Measurements from ENCODE around the gene VWA3B. TPM values are rescaled to one million over a fixed set of nuclear protein-coding genes. Genes with fewer than 3 reads are reported as not detected.
"Not testable (repeated sequence)": the region's sequence is repeated elsewhere in the genome, so short reads cannot be mapped to it uniquely, and the experiment has no call there.

The VWA3B gene
- total RNA-seq, 2 experiments from 2014 or later, result not detected

DNA sequence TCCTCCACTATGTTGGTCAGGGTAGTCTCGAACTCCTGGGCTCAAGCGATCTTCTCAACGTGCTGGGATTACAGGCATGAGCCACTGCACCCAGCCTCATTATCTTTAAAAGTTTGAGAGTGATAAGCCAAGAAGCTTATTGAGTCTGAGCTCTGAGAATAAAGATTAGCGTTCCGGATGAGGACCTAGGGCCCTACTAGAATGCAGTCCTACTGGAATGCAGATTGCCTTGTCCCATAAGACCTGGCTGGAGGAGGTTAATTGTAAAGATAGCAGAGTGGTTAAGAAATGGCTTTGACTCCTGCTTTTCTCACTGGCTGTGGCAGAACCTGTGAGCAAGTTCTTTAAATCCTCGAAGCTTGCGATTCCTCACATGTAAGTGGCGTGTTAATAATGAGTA lies 4.0 kb downstream of the VWA3B start:
- peaks cover 26% of the 10 kb centered on the region for H3K27me3 Mint-ChIP-seq
- ChIA-PET CTCF (interaction anchor here (0.6 kb wide), 1 partner anchor 121 kb away, joined by 4 read pairs; no protein-coding TSS in a partner anchor), POLR2A (no interaction called here)
- no peak overlapping the region for H3K27ac Mint-ChIP-seq
- peaks cover 13% of the 10 kb centered on the region for H3K9me3 Mint-ChIP-seq
- H3K4me3 Mint-ChIP-seq, result no peak overlapping the region
- DNase-seq, result no peak
- H3K4me1 Mint-ChIP-seq (ENCODE audit: low read depth), result peaks cover 15% of the 10 kb centered on the region
- peaks cover 2% of the 10 kb centered on the region for H3K36me3 Mint-ChIP-seq
- intact Hi-C loops (cut with micrococcal nuclease), result no loop called here

DNA sequence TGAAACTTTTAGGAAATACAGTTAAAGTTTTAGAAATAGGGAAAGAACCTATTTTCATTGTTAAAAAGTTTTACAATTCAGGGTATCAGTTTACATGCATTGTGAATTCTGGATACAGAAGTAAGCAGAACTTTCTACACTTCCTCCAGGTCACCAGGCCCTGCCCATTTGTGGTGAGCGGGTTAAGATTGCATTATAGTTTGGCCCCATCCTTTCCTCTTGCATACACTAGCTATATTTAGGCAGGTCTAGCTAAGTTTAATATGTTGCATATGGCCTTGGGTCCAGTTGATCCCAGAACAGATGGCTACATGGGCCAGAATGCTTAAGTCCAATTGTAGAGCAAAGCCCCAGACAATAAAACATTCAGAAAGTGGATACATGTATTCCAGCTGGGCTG lies 4.8 kb downstream of the VWA3B start:
- no peak for DNase-seq
- Mint-ChIP-seq H3K9me3 (peaks cover 18% of the 10 kb centered on the region), H3K27ac (no peak overlapping the region), H3K27me3 (peaks cover 20% of the 10 kb centered on the region), H3K36me3 (peaks cover 2% of the 10 kb centered on the region), H3K4me1 (ENCODE audit: low read depth) (peaks cover 10% of the 10 kb centered on the region), H3K4me3 (no peak overlapping the region)
- intact Hi-C loops (cut with micrococcal nuclease), result no loop called here
- POLR2A ChIA-PET, result interaction anchor here (0.9 kb wide), 1 partner anchor 246 kb away, joined by 3 read pairs; no protein-coding TSS in a partner anchor
- CTCF ChIA-PET, result no interaction called here

DNA sequence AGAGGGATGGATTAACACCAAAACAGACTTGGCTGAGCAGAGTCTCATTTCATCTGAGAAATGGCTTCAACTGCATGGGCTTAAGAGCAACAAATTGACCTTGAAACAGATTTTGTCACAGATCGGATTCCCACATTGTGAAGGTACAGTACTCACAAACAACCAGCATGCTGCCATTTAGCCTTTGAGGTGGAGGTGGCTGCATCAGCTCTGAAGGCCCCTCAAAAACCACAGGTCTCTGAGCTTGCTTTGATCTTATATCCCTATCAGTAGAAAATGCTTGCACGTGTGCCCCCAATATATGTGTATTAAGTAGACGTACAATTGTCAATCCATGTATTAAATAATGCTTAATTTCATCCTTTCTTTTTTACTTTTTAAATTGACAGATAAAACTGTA lies 6.2 kb downstream of the VWA3B start:
- H3K4me3 Mint-ChIP-seq, result no peak overlapping the region
- peaks cover 23% of the 10 kb centered on the region for H3K9me3 Mint-ChIP-seq
- POLR2A ChIA-PET, result no interaction called here
- CTCF ChIA-PET, result no interaction called here
- intact Hi-C loops (cut with micrococcal nuclease), result no loop called here
- peaks cover 10% of the 10 kb centered on the region for H3K27me3 Mint-ChIP-seq
- H3K4me1 Mint-ChIP-seq (ENCODE audit: low read depth), result no peaks in the 10 kb centered on the region
- H3K36me3 Mint-ChIP-seq, result peaks cover 2% of the 10 kb centered on the region
- DNase-seq, result no peak
- no peak overlapping the region for H3K27ac Mint-ChIP-seq

DNA sequence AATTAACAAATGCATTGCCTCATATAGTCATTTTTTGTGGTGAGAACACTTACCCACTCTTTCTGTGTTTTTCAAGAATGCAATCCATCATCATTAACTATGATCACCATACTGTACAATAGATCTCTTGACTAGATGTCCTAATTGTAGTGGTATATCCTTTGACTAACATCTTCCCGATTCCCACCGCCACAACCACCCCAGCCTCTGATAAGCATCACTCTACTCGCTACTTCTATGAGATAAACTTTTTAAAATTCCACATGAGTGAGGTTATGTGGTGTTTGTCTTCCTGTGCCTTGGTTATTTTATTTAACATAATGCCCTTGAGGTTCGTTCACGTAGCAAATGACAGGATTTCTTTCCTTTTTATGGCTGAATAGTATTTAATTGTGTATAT lies 6.6 kb downstream of the VWA3B start:
- POLR2A ChIA-PET, result no interaction called here
- no peak for DNase-seq
- no peak overlapping the region for H3K27ac Mint-ChIP-seq
- H3K4me1 Mint-ChIP-seq (ENCODE audit: low read depth), result no peaks in the 10 kb centered on the region
- CTCF ChIA-PET, result no interaction called here
- H3K27me3 Mint-ChIP-seq, result peaks cover 7% of the 10 kb centered on the region
- H3K4me3 Mint-ChIP-seq, result no peak overlapping the region
- intact Hi-C loops (cut with micrococcal nuclease), result no loop called here
- peaks cover 23% of the 10 kb centered on the region for H3K9me3 Mint-ChIP-seq
- H3K36me3 Mint-ChIP-seq, result peaks cover 2% of the 10 kb centered on the region

DNA sequence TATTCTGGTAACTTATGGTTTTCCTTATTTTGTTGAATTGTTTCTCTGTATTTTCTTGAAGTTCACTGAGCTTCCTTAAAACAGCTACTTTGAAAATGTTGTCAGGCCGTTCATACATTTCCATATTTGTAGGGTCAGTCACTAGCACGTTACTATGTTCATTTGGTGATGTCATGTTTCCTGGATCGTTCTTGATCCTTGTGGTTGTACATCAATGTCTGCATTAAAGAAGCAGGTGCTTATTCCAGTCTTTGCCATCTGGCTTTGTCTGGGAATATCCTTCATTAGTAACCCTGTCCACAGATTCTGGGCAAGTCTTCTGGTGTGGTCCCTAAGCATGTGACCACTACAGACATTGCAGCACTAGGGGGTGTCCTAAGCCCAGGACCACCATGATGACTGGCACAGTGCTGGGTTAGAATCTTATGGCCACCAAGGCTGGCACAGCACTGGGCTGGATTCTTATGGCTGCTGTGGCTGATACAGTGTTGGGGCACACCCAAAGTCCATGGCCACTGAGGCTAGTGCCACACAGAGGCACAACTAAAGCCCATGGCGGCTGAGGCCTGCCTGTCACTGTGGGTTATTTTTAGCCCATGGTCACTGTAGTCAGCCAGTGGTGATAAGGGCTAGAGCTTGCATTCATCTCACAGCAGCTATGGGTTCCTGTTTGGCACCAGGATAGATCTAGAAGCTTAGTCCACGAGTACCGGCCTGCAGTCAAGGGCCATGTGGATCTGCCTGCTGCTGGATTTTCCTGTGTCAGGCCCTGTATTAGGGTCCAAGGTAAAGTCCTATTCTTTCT lies 13.2 kb downstream of the VWA3B start:
- Mint-ChIP-seq H3K4me1 (ENCODE audit: low read depth) (no peaks in the 10 kb centered on the region), H3K27ac (no peak overlapping the region), H3K36me3 (peaks cover 4% of the 10 kb centered on the region), H3K4me3 (no peak overlapping the region), H3K27me3 (peaks cover 5% of the 10 kb centered on the region), H3K9me3 (peaks cover 31% of the 10 kb centered on the region)
- intact Hi-C loops (cut with micrococcal nuclease), result no loop called here
- ChIA-PET POLR2A (no interaction called here), CTCF (no interaction called here)
- DNase-seq, result no peak

DNA sequence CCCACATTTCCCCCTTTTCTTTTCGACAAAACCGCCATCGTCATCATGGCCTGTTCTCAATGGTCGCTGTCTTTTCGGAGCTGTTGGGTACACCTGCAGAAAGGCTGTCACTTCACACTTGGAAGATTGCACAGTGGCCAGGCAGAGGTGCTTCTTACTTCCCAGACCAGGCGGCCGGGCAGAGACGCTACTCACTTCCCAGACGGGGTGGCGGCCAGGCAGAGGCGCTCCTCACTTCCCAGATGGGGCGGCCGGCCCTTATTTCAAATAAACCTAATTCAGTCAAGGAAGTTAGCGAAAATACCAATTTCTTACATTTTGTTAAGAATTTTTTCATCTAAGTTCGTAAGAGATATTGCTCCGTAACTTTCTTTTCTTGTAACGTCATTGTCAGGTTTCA lies 15.3 kb downstream of the VWA3B start:
- H3K27ac Mint-ChIP-seq; intact Hi-C loops (cut with micrococcal nuclease); POLR2A ChIA-PET; H3K4me3 Mint-ChIP-seq; H3K36me3 Mint-ChIP-seq; H3K27me3 Mint-ChIP-seq; DNase-seq; CTCF ChIA-PET; H3K4me1 Mint-ChIP-seq (ENCODE audit: low read depth): not testable (repeated sequence)
- peaks cover 19% of the 10 kb centered on the region for H3K9me3 Mint-ChIP-seq

DNA sequence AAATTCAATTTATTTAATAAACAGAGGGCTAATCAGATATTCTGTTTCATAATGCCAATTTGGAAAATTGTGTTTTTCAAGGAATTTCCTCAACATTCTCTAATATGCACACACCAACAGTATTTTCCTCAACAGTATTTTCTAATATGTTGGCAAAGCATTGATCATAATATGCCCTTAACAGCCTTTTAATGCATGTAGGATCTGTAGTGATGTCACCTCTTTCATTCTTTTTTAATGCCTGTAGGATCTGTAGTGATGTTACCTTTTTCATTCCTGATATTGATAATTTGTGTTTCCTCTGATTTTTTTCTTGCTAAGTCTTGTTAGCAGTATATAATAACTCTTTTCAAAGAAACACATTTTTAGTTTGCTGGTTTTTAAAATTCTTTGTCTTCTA lies 15.9 kb downstream of the VWA3B start:
- Mint-ChIP-seq H3K36me3 (peaks cover 2% of the 10 kb centered on the region), H3K9me3 (peaks cover 15% of the 10 kb centered on the region), H3K4me3 (no peak overlapping the region), H3K4me1 (ENCODE audit: low read depth) (no peaks in the 10 kb centered on the region), H3K27me3 (peaks cover 5% of the 10 kb centered on the region), H3K27ac (no peak overlapping the region)
- intact Hi-C loops (cut with micrococcal nuclease), result no loop called here
- DNase-seq, result no peak
- POLR2A ChIA-PET, result no interaction called here
- CTCF ChIA-PET, result no interaction called here

DNA sequence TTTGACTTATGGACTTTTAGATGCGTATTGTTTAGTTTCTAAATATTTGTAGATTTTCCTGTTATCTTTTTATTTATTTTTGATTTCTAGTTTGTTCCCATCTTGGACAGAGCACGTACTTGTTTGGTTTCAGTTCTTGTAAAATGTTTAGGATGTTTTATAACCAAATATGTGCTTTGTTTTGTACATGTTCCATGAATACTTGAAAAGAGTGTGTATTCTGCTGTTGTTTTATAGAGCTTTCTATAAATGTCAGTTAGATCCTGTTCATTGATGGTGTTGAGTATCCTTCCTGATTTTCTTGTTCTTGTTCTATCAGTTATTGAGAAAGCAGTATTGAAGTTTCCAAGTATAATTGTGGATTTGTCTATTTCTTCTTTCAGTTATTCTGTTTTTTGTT lies 21.1 kb downstream of the VWA3B start:
- POLR2A ChIA-PET, result no interaction called here
- Mint-ChIP-seq H3K4me1 (ENCODE audit: low read depth) (no peaks in the 10 kb centered on the region), H3K4me3 (no peak overlapping the region), H3K9me3 (peaks cover 21% of the 10 kb centered on the region), H3K36me3 (no peaks in the 10 kb centered on the region), H3K27ac (no peak overlapping the region), H3K27me3 (peaks cover 21% of the 10 kb centered on the region)
- CTCF ChIA-PET, result no interaction called here
- no peak for DNase-seq
- intact Hi-C loops (cut with micrococcal nuclease), result no loop called here

DNA sequence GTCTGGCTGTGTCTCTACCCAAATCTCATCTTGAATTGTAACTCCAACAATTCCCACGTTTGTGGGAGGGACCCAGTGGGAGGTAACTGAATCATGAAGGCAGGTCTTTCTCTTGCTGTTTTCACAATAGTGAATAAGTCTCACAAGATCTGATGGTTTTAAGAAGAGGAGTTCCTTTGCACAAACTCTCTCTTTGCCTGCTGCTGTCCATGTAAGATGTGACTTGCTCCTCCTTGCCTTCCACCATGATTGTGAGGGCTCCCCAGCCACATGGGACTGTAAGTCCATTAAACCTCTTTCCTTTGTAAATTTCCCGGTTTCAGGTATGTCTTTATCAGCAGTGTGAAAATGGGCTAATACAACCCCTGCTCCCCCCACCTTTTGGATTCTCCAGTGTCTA lies 23.8 kb downstream of the VWA3B start:
- Mint-ChIP-seq H3K4me3 (no peak overlapping the region), H3K36me3 (no peaks in the 10 kb centered on the region), H3K27me3 (peaks cover 30% of the 10 kb centered on the region), H3K9me3 (peaks cover 27% of the 10 kb centered on the region), H3K27ac (no peak overlapping the region), H3K4me1 (ENCODE audit: low read depth) (no peaks in the 10 kb centered on the region)
- intact Hi-C loops (cut with micrococcal nuclease), result no loop called here
- CTCF ChIA-PET, result no interaction called here
- DNase-seq, result no peak
- POLR2A ChIA-PET, result no interaction called here

DNA sequence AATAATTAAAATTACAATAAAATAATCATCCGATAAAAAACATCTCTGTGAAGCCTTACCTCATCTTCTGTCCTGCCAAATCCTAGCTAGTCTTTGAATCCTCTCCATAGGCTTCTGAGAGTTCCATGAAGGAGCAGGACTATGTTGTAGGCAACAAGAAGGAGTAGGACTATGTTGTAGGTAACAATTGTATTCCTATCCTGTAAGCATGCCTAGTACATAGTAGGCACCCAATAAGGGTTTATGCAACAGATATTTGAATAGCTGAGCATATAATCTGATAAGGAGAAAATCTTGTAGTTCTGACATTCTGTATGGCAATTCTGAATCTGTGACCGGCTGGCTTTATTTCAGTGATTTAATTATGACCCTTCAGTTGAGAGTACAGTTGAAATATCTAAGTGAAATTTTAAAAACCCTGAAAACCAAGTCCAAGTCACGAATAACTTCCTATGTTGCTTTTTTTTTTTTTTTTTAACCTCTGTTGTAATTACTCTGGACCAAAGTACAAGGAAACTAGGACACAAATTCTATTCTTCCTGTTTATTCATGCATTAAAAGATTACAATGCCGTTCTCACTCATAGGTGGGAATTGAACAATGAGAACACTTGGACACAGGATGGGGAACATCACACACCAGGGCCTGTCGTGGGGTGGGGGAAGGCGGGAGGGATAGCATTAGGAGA lies 27.8 kb downstream of the VWA3B start:
- peaks cover 27% of the 10 kb centered on the region for H3K9me3 Mint-ChIP-seq
- no peaks in the 10 kb centered on the region for H3K36me3 Mint-ChIP-seq
- intact Hi-C loops (cut with micrococcal nuclease), result no loop called here
- H3K27ac Mint-ChIP-seq, result no peak overlapping the region
- DNase-seq, result no peak
- no peak overlapping the region for H3K4me3 Mint-ChIP-seq
- ChIA-PET CTCF (no interaction called here), POLR2A (no interaction called here)
- no peaks in the 10 kb centered on the region for H3K4me1 Mint-ChIP-seq (ENCODE audit: low read depth)
- H3K27me3 Mint-ChIP-seq, result peaks cover 31% of the 10 kb centered on the region

DNA sequence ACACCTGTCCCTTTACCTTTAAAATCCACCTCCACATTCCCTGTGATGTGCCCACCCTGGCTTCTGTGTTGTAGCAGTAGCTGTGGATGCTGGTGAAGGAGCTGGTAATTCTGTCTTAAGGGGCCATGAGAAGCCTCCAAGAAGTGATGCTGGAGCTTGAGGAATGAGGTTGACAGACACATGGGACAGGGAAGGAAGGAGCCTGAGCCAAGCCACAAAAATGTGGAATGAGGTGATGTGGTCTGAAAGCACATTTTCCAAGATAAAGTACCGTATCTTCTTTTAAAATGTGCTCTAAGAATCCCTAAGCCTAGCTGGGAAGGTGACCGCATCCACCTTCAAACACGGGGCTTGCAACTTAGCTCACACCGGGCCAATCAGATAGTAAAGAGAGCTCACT lies 31.2 kb downstream of the VWA3B start:
- H3K4me1 Mint-ChIP-seq (ENCODE audit: low read depth), result peaks cover 2% of the 10 kb centered on the region
- ChIA-PET CTCF (no interaction called here), POLR2A (no interaction called here)
- no peaks in the 10 kb centered on the region for H3K36me3 Mint-ChIP-seq
- H3K9me3 Mint-ChIP-seq, result peaks cover 9% of the 10 kb centered on the region
- H3K27me3 Mint-ChIP-seq, result peaks cover 12% of the 10 kb centered on the region
- DNase-seq, result no peak
- H3K4me3 Mint-ChIP-seq, result no peak overlapping the region
- H3K27ac Mint-ChIP-seq, result no peak overlapping the region
- intact Hi-C loops (cut with micrococcal nuclease), result no loop called here

DNA sequence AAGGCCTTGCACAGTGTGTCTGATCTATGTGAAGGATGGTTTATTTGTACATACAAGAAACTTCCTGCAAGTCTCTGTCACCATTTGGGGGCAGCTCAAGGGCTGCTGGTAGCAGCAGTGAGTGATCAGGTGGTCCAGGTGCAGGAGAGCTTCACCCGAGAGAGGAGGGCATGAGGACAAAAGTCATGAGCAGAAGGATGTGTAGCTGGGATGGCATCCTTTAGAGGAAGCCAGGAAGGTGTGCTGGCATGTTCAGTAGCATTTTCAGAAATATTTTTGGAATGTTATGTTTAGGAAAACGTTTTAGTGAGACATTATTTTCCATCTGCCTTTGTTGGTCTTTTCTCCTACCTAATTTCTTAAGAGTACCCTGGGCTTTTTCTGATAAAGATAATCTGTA lies 31.9 kb downstream of the VWA3B start:
- peaks cover 9% of the 10 kb centered on the region for H3K27me3 Mint-ChIP-seq
- DNase-seq, result no peak
- ChIA-PET POLR2A (no interaction called here), CTCF (no interaction called here)
- H3K4me3 Mint-ChIP-seq, result no peak overlapping the region
- peaks cover 5% of the 10 kb centered on the region for H3K9me3 Mint-ChIP-seq
- H3K27ac Mint-ChIP-seq, result no peak overlapping the region
- intact Hi-C loops (cut with micrococcal nuclease), result no loop called here
- peaks cover 3% of the 10 kb centered on the region for H3K4me1 Mint-ChIP-seq (ENCODE audit: low read depth)
- H3K36me3 Mint-ChIP-seq, result no peaks in the 10 kb centered on the region

DNA sequence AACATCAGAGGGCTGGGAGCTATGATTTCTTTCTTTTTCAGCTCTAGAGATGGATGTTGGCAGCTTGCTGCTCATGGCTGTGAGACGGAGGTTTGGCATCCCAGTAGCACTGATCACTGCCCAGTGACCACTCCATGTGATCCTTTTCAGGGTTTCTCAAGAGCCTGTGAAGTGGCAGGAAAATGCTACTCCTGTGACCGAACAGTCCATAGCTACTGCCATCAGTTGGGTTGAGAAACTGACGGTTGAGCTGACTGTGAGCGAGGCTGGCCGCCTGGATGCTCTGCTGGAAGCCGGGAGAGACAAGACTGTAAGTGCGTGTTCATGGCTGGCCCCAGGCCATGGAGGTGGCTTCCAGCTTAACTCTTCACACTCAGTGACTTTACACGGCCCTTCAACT lies 34.2 kb downstream of the VWA3B start:
- Mint-ChIP-seq H3K27me3 (peaks cover 2% of the 10 kb centered on the region), H3K27ac (no peak overlapping the region), H3K9me3 (no peaks in the 10 kb centered on the region), H3K36me3 (no peaks in the 10 kb centered on the region), H3K4me3 (no peak overlapping the region), H3K4me1 (ENCODE audit: low read depth) (peaks cover 3% of the 10 kb centered on the region)
- POLR2A ChIA-PET, result interaction anchor here (0.6 kb wide), 1 partner anchor 184 kb away, joined by 3 read pairs; no protein-coding TSS in a partner anchor
- CTCF ChIA-PET, result no interaction called here
- no peak for DNase-seq
- intact Hi-C loops (cut with micrococcal nuclease), result no loop called here

Measured in activated CD4-positive, alpha-beta memory T cell treated with anti-CD3 and anti-CD28 coated beads for 36 hours (primary cell).